GM19238 (cell line): Measurements from ENCODE around the gene RPL32.
"Not testable (repeated sequence)": the region's sequence is repeated elsewhere in the genome, so short reads cannot be mapped to it uniquely, and the experiment has no call there.

Experiments
- DNase-seq: peaks from one replicate; pipeline ENCODE4 v3.0.0; 2011; ENCODE audit warnings: low spot score; ENCODE audit not compliant: insufficient read length

Gene RPL32

GRCh38 chr3:12810013-12810780 is 31.2 kb downstream of the RPL32 start:
- peak; percentile 94 for DNase-seq

- DNase-seq, result no peak
Measured at GRCh38 chr3:12809435-12809834, 31.9 kb downstream of the RPL32 start.

GRCh38 chr3:12809001-12809400 is 32.4 kb downstream of the RPL32 start:
- no peak for DNase-seq

- no peak for DNase-seq
Measured at GRCh38 chr3:12808587-12808986, 32.8 kb downstream of the RPL32 start.

GRCh38 chr3:12807601-12808359 is 33.6 kb downstream of the RPL32 start:
- DNase-seq, result no peak

- DNase-seq, result no peak
Measured at GRCh38 chr3:12807066-12807465, 34.3 kb downstream of the RPL32 start.

- DNase-seq, result no peak
Measured at GRCh38 chr3:12803371-12803770, 38.0 kb downstream of the RPL32 start.

GRCh38 chr3:12799525-12800440 is 41.6 kb downstream of the RPL32 start:
- DNase-seq, result no peak

- no peak for DNase-seq
Measured at GRCh38 chr3:12798559-12799179, 42.7 kb downstream of the RPL32 start.

- DNase-seq, result no peak
Measured at GRCh38 chr3:12797892-12798558, 43.3 kb downstream of the RPL32 start.

- no peak for DNase-seq
Measured at GRCh38 chr3:12797124-12797891, 44.1 kb downstream of the RPL32 start.

- no peak for DNase-seq
Measured at GRCh38 chr3:12796171-12797123, 44.9 kb downstream of the RPL32 start, which contains the start of gene CAND2. Gene CAND2 (plus strand): TSS chr3:12796680. CDS start chr3:12796721, 41 bp downstream.

- DNase-seq, result no peak
Measured at GRCh38 chr3:12793701-12794100, 47.7 kb downstream of the RPL32 start.

- no peak for DNase-seq
Measured at GRCh38 chr3:12791430-12791829, 49.9 kb downstream of the RPL32 start.

GRCh38 chr3:12787967-12788690 is 53.2 kb downstream of the RPL32 start:
- not testable (repeated sequence) for DNase-seq

- not testable (repeated sequence) for DNase-seq
Measured at GRCh38 chr3:12787346-12787745, 54.0 kb downstream of the RPL32 start.

- DNase-seq, result no peak
Measured at GRCh38 chr3:12785096-12785495, 56.3 kb downstream of the RPL32 start.
